Left hindlimb (tissue), 1 donor: ENCODE results near the gene CNOT1.
"Not testable (repeated sequence)": the region's sequence is repeated elsewhere in the genome, so short reads cannot be mapped to it uniquely, and the experiment has no call there.

Source experiments
- DNase-seq: peaks from one replicate; pipeline ENCODE4 v3.0.0-alpha.2; 2018

The CNOT1 gene

DNA sequence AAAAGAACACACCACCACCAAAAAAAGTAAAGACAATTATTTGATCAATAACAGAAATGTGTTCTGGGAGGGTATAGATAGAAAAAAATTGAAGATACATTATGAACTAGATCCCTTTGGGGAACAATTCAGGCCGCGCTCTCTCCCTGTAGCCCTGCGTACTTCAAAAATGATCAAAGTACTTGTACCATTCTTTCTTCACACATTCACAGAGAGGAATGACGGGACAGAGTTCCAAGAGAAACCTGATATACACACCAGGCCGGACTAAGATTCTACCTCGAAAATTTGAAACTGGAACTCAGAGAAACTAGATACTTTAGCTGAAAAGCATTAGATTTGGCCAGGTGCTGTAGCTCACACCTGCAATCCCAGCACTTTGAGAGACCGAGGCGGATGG, 50.0 kb downstream of the CNOT1 start:
- no peak for DNase-seq

- DNase-seq = no peak
These were observed 51.0 kb downstream of the CNOT1 start for GRCh38 chr16:58578642-58579041.

DNA sequence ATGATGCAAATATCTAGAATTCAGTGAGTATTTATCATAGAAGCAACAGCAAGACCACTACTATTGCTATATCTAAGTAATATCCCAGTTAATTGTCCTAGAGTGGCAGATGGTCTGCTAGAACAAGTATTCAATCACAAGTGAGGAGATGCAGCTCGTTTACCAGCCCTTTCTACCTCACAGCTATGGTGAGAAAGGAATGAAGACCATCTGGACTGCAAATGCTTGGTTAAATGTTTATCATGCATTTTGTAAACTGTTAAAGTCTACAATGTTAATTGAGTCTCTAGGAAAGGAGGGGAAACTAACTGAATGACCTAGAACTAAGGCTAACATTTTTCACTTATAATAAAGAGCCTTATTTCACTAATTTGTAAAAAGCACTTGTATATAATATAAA, 52.5 kb downstream of the CNOT1 start:
- DNase-seq = no peak

- no peak for DNase-seq
These were observed 54.7 kb downstream of the CNOT1 start for GRCh38 chr16:58574895-58575294.

GRCh38 chr16:58565697-58566096, 63.9 kb downstream of the CNOT1 start:
- not testable (repeated sequence) for DNase-seq

DNA sequence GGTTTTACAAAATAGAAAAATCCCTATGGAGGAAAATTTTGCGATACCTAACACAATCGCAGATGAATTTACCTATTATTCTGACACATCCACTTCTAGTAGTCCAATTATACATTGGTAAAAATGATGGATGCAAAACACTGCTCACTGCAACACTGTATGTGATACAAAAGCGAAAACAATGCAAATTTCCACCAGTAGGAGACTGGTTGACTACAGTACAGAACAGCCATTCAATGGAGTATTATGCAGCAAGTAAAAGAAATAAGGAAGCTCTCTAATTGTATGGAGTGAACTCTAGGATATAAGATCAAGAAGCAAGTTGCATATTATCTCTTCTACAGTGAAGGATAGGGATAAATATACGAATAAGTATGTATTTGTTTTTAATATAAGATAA, 65.9 kb downstream of the CNOT1 start:
- DNase-seq = no peak

DNA sequence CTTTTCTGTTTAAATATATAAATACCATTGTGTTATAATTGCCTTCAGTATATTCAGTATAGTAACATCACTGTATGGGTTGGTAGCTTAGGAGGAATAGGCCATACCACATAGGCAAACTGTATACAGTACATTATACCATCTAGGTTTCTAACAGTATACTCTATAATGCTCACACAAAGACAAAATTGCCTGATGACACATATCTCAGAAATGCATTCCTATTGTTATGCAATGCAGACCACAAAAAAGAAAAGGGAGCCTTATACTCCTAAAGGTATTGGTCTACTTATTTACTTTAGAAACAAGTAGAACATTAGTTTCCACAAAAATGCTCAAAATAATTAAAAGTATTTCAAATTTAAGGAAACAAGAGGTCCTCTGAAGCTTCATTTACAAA, 66.4 kb downstream of the CNOT1 start:
- DNase-seq = no peak

DNA sequence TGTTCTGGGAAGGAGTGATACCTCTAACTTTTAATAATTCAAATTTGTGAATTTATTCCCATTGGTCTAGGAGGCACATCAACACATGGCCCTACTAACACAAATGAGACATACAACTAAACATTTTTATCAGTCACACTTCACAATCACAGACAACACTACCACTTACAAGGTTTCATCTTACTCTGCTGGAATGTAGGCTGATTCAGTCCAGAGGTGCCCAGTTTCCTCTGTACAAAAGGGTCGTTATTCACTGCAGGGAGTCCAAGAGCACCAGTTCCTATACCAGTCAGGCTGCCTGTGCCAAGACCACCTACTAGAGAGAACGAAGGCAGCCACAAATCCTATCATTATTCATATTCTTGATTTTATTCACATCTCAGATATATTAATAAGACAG, 72.9 kb downstream of the CNOT1 start:
- DNase-seq = no peak

DNA sequence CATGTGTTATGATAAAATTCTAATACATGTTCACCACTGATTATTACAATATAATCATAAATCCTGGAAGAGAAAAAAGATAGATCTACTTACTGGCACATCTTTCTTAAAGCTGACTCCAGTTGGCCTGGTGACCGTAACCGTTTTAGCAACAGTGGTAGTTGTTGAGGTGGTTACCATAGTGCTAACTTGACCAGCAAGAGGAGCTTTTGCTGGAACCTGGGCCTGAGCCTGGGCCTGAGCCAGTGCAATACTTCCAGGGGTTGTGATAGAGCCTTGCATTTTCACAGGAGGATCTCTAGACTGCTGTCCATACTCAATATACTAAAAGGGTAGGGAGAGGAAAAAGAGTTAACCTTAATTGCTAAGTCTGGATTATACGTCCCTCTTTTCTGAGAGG, 78.1 kb downstream of the CNOT1 start:
- DNase-seq = no peak

DNA sequence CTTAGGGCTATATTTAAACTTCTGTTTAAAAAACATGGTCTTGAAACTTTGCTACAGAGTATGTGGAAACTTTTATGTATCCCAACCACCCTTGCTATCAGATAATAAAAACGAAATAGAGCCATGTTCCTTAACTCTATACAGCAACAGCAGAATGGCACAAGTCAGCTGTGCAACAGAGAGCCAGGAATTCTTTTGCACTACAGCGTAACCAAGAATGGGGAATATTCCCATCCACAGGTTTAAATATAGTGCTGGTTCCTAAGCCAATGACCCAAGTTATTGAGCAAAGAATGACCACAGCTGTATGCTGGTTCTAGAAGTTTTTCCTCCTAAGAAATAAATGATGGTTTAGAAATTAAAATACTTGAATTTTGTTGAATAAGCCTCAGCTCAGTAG, 81.2 kb downstream of the CNOT1 start:
- no peak for DNase-seq

DNA sequence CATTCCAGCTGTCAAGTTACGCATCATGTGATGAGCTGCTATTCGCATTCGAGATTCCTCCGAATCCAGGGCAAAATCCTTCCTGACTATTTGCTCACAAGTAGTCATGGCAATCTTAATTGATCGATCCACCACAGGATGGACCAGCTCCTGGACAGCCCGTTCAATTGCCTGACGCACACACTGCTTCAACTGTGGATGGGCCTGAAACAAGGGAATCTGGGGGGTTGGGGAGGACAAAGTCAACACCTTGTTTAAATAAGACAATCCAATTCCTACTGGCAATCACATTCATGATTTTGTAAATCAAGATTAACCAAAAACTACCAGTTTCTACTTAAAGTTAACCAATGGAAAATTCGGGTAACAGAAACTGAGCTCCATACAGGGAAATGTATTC, 85.9 kb downstream of the CNOT1 start:
- no peak for DNase-seq

- DNase-seq = no peak
These were observed 87.3 kb downstream of the CNOT1 start for GRCh38 chr16:58542291-58542690.

GRCh38 chr16:58541711-58542110, 87.9 kb downstream of the CNOT1 start:
- DNase-seq = no peak

GRCh38 chr16:58537124-58537906, 92.3 kb downstream of the CNOT1 start:
- DNase-seq = no peak

- no peak for DNase-seq
These were observed 93.3 kb downstream of the CNOT1 start for GRCh38 chr16:58536278-58536677.

- DNase-seq = no peak
These were observed 94.5 kb downstream of the CNOT1 start for GRCh38 chr16:58535100-58535499.

GRCh38 chr16:58533751-58534470, 95.7 kb downstream of the CNOT1 start:
- no peak for DNase-seq

- DNase-seq = no peak
These were observed 97.2 kb downstream of the CNOT1 start for GRCh38 chr16:58532414-58532813.

DNA sequence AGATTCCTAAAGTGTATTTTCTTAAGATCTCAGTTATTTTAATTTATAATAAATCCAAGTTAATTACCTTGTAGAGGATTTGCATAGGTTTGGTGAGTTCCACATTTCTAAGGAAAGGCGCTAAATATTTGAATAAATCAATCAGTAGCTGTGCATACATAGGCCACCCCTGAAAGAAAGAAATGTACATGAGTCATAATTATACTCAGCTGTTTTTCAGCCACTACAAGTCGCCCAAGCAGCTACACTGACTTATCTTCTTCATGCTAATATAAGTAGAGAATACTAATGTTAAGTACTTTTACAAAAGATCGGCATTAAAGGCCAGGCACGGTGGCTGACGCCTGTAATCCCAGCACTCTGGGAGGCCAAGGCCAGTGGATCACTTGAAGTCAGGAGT, 99.4 kb downstream of the CNOT1 start:
- DNase-seq = no peak

DNA sequence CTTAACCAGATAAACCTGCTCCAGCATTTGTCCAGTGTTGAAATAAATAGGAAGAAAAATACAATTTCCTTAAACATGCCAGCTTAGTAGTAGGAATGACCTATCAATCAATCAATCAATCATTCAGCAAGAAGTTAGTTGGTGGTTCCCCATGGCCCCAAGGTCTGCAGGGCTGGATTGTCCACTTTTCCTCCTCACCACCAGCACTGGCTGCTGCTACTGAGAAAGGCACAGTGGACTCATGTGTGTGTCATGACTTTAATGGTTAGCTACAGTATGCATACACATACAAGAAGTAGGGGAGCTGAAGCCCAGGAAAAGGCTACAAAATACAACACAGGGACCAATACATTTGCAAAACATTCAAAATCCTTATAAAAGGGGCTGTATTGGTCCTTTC, 109.9 kb downstream of the CNOT1 start:
- no peak for DNase-seq

GRCh38 chr16:58518980-58519368, 110.7 kb downstream of the CNOT1 start:
- no peak for DNase-seq

GRCh38 chr16:58518083-58518979, 111.3 kb downstream of the CNOT1 start:
- DNase-seq = no peak

- DNase-seq = no peak
These were observed 112.9 kb downstream of the CNOT1 start for GRCh38 chr16:58516768-58517107.
